Pancreas (tissue), 10 donors: ENCODE data around the gene MCM3. TPM values are rescaled to one million over a fixed set of nuclear protein-coding genes. Genes with fewer than 3 reads are reported as not detected.

Experiments
- ATAC-seq, 4 donors: fragments of 200-7000 bp; cut with Tn5 transposase; one replicate each; pipeline versions ENCODE4 v1.8.0 to v1.9.1; 2020; ENCODE audit warnings: mild to moderate bottlenecking in 4 of 4, moderate library complexity in 4 of 4
- DNase-seq, 6 donors: peaks; one replicate each; pipeline ENCODE4 v3.0.0-alpha.2; 2020
- FAIRE-seq: peaks from 2 replicates; lab custom pipeline; 2012; peaks lifted over from hg19 to GRCh38; lab: Jason Lieb, UNC
- H3K27ac ChIP-seq, 4 donors: fragments of 200-600 bp; sonication (generic); 1 replicate in 3 of 4; 2 replicates in 1 of 4; pipeline versions ENCODE4 v1.5.0 to v1.8.0; 2020
- H3K27me3 ChIP-seq, 4 donors: fragments of 200-600 bp; one replicate each; pipeline ENCODE4 v1.8.0; 2021
- H3K36me3 ChIP-seq, 3 donors: fragments of 200-600 bp; sonication (generic) in 1 of 3; one replicate each; pipeline versions ENCODE4 v1.5.0 to v1.8.0; 2020 to 2021
- H3K4me1 ChIP-seq, 3 donors: fragments of 200-600 bp; one replicate each; pipeline ENCODE4 v1.8.0; 2021
- H3K4me3 ChIP-seq, 4 donors: fragments of 200-600 bp; sonication (generic) in 2 of 4; one replicate each; pipeline versions ENCODE4 v1.5.0 to v1.8.0; 2020 to 2021
- H3K9me3 ChIP-seq, 4 donors: fragments of 200-600 bp; one replicate each; pipeline ENCODE4 v1.8.0; 2021
- WGBS, 2 donors: extraction: QIAGEN DNeasy Blood & Tissue Kit; methylation state at CpG; one replicate each; pipeline ENCODE4 v1.1.7; 2013; 5-methylcytosine and 5-hydroxymethylcytosine counted together
- intact Hi-C, 3 donors: fragments of 100-400 bp; cut with DNase I; formaldehyde crosslinking; loops; one replicate each; pipeline versions ENCODE4 v1.11.1 to v1.14.2; 2022
- polyA plus RNA-seq, 2 donors: library from polyadenylated mRNA; stranded (reverse); fragments of 200-250 nt; gene quantifications; one replicate each; pipeline ENCODE4 v1.2.3, GENCODE V29; 2013
- total RNA-seq, 6 donors: library from RNA; stranded (reverse); fragmentation: NEBNext Ultra II Directional in 4 of 6; extraction: Animal tissue kit (Norgen Biotek cat#: 25700) in 4 of 6; gene quantifications; one replicate each; pipeline versions ENCODE4 v1.2.1 to v1.2.4, GENCODE V29; 2021 to 2023
- TF ChIP-seq, protein P1 (sequence below), 4 donors: fragments of 200-600 bp; sonication (generic) in 3 of 4; IDR thresholded peaks; one replicate each; pipeline versions ENCODE4 v1.5.0 to v1.8.0; 2021; ENCODE audit warnings: antibody characterized with exemption in 4 of 4
- donor health status: healthy with polysubstance abuse.
- donor health status: DM: no; HTN: no; CAD: no; lungs with moderate emphysema.
- donor health status: DM: no; HTN: no; CAD: no.
- donor health status: control.
- donor health status: control.
- donor health status: Bipolar disorder and iron deficiency.
- donor health status: DM: yes; HTN: yes; CAD: no.
- donor health status: DM: no; HTN: no; CAD: no.
- donor health status: DM: no; HTN: no; CAD: no.
- donor health status: DM: yes; HTN: yes; CAD: no.

MCM3 gene
- total and polyA plus RNA-seq, 8 donors: 7.0 to 19.4 (median 12.1) TPM

DNA sequence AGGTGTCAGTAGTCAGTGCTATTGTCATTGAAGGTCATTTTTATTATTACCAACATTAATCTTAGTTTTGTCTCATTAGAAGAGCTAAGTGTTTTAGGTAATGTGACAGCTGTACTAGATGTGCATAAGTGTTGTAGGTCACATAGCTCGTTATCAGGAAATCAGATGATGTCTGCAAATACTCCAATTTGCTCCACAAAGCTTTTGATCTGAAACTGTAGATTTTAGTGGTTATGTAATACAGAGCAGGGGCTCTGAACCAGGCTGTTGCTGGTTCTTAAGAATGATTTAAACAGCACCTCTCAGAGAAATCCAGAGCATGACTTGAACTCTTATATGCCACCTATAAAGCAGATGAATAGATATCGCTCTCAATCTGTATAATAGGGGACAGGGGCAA lies 42.7 kb downstream of the MCM3 start:
- H3K9me3 ChIP-seq: no peaks in the 10 kb centered on the region
- H3K4me1 ChIP-seq: no peaks in the 10 kb centered on the region
- H3K4me3 ChIP-seq: no peak overlapping the region
- TF ChIP-seq, protein P1, sequence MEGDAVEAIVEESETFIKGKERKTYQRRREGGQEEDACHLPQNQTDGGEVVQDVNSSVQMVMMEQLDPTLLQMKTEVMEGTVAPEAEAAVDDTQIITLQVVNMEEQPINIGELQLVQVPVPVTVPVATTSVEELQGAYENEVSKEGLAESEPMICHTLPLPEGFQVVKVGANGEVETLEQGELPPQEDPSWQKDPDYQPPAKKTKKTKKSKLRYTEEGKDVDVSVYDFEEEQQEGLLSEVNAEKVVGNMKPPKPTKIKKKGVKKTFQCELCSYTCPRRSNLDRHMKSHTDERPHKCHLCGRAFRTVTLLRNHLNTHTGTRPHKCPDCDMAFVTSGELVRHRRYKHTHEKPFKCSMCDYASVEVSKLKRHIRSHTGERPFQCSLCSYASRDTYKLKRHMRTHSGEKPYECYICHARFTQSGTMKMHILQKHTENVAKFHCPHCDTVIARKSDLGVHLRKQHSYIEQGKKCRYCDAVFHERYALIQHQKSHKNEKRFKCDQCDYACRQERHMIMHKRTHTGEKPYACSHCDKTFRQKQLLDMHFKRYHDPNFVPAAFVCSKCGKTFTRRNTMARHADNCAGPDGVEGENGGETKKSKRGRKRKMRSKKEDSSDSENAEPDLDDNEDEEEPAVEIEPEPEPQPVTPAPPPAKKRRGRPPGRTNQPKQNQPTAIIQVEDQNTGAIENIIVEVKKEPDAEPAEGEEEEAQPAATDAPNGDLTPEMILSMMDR (IDR thresholded peaks at IDR 0.05): no peak
- intact Hi-C loops: no loop called here
- FAIRE-seq (no peak), DNase-seq (no peak), ATAC-seq (no peak)
- 57 to 60% methylated on average over 2 of the region's 2 CpGs for WGBS, 2 donors
- no peaks in the 10 kb centered on the region for H3K27me3 ChIP-seq
- H3K36me3 ChIP-seq: no peaks in the 10 kb centered on the region
- no peak overlapping the region for H3K27ac ChIP-seq

GRCh38 chr6:52233975-52234823 lies 50.3 kb downstream of the MCM3 start:
- TF ChIP-seq, protein P1 (IDR thresholded peaks at IDR 0.05): peak; percentile 23 to 47 (median 30)

GRCh38 chr6:52233005-52233404 lies 51.5 kb downstream of the MCM3 start:
- WGBS, 2 donors: 51 to 63% methylated on average over 4 of the region's 4 CpGs
- Histone ChIP-seq H3K27ac (no peak overlapping the region), H3K9me3 (no peaks in the 10 kb centered on the region), H3K4me1 (no peaks in the 10 kb centered on the region), H3K4me3 (no peak overlapping the region), H3K36me3 (no peaks in the 10 kb centered on the region), H3K27me3 (no peaks in the 10 kb centered on the region)
- intact Hi-C loops: loop anchor here in 1 of 3 donors (10.0 kb wide), 1 partner anchor 168 kb away; no protein-coding TSS in a partner anchor
- TF ChIP-seq, protein P1 (IDR thresholded peaks at IDR 0.05): no peak
- FAIRE-seq (no peak), DNase-seq (no peak), ATAC-seq (no peak)

More at GRCh38 chr6:52233975-52234823, 50.3 kb downstream of the MCM3 start:
- ATAC-seq (peak; percentile 74 to 97 (median 94)), FAIRE-seq (no peak), DNase-seq (peak in 3 of 6 donors; percentile 22 to 59 (median 47))
- no peaks in the 10 kb centered on the region for H3K9me3 ChIP-seq
- H3K4me3 ChIP-seq: no peak overlapping the region
- H3K36me3 ChIP-seq: no peaks in the 10 kb centered on the region
- no peaks in the 10 kb centered on the region for H3K27me3 ChIP-seq
- intact Hi-C loops: loop anchor here in 1 of 3 donors (10.0 kb wide), 1 partner anchor 169 kb away; no protein-coding TSS in a partner anchor
- H3K4me1 ChIP-seq: no peaks in the 10 kb centered on the region
- no peak overlapping the region for H3K27ac ChIP-seq
- WGBS, 2 donors: 22 to 25% methylated on average over 15 of the region's 15 CpGs

- DNase-seq: no peak
- no peaks in the 10 kb centered on the region for H3K4me1 ChIP-seq
- 80 to 83% methylated on average over 8 of the region's 8 CpGs for WGBS, 2 donors
- no peaks in the 10 kb centered on the region for H3K36me3 ChIP-seq
- ATAC-seq: no peak
- H3K4me3 ChIP-seq: no peak overlapping the region
- FAIRE-seq: no peak
- intact Hi-C loops: loop anchor here in 1 of 3 donors (10.0 kb wide), 1 partner anchor 167 kb away; no protein-coding TSS in a partner anchor
- no peaks in the 10 kb centered on the region for H3K27me3 ChIP-seq
- H3K9me3 ChIP-seq: no peaks in the 10 kb centered on the region
- TF ChIP-seq, protein P1 (IDR thresholded peaks at IDR 0.05): no peak
- no peak overlapping the region for H3K27ac ChIP-seq
Measured at GRCh38 chr6:52231406-52232127, 53.0 kb downstream of the MCM3 start.
